ENCODE measurements around the gene ANK2.

The ANK2 gene

GRCh38 chr4:113148925-113149324 is 99.5 kb downstream of the ANK2 start:
- Histone ChIP-seq H4K91ac (ENCODE audit: low read length) (no peak overlapping the region), H3K4me3 (ENCODE audit: insufficient read depth in 1 of 2, low read depth in 1 of 2, low read length in 2 of 2) (no peak overlapping the region), H3K36me3 (ENCODE audit: control insufficient read depth in 1 of 2, insufficient read depth in 2 of 2, low read depth in 1 of 2, low read length in 2 of 2) (no peaks in the 10 kb centered on the region), H3K4me1 (ENCODE audit: control insufficient read depth, insufficient read depth, low read depth, low read length) (peaks cover 9% of the 10 kb centered on the region), H3K4me2 (ENCODE audit: low read length, poor library complexity, severe bottlenecking) (no peak overlapping the region), H2AK5ac (ENCODE audit: low read length, severe bottlenecking) (no peak overlapping the region), H2AFZ (ENCODE audit: low read depth, low read length) (no peak overlapping the region), H2BK120ac (ENCODE audit: low read depth, low read length) (no peak overlapping the region), H3K27ac (ENCODE audit: low read length, poor library complexity, severe bottlenecking) (no peak overlapping the region), H3K4ac (ENCODE audit: low read depth in 1 of 2, low read length in 2 of 2) (no peak overlapping the region), H2BK15ac (ENCODE audit: low read depth, poor library complexity, severe bottlenecking) (no peak overlapping the region), H3K79me1 (replicated peaks; ENCODE audit: low read length, poor library complexity, severe bottlenecking) (no peaks in the 10 kb centered on the region), H2BK12ac (ENCODE audit: low read length in 2 of 2) (no peak overlapping the region), H3K23ac (ENCODE audit: low read length in 2 of 2) (no peak overlapping the region), H2BK5ac (ENCODE audit: low read depth, low read length, poor library complexity, severe bottlenecking) (no peak overlapping the region), H3K9ac (ENCODE audit: low read length) (no peak overlapping the region), H3K9me3 (ENCODE audit: control insufficient read depth, low read length) (no peaks in the 10 kb centered on the region), H4K8ac (ENCODE audit: low read length) (no peak overlapping the region), H3K18ac (ENCODE audit: low read depth in 1 of 2, low read length in 2 of 2) (no peak overlapping the region), H3K14ac (ENCODE audit: low read length in 2 of 2) (no peak overlapping the region), H3K27me3 (ENCODE audit: control insufficient read depth in 1 of 2, insufficient read depth in 1 of 2, low read length in 2 of 2) (no peaks in the 10 kb centered on the region)
- no peak for DNase-seq

- Histone ChIP-seq H2BK15ac (ENCODE audit: low read depth, poor library complexity, severe bottlenecking) (no peak overlapping the region), H3K9me3 (ENCODE audit: control insufficient read depth, low read length) (no peaks in the 10 kb centered on the region), H2BK12ac (ENCODE audit: low read length in 2 of 2) (no peak overlapping the region), H2BK5ac (ENCODE audit: low read depth, low read length, poor library complexity, severe bottlenecking) (no peak overlapping the region), H3K18ac (ENCODE audit: low read depth in 1 of 2, low read length in 2 of 2) (no peak overlapping the region), H3K27me3 (ENCODE audit: control insufficient read depth in 1 of 2, insufficient read depth in 1 of 2, low read length in 2 of 2) (no peaks in the 10 kb centered on the region), H3K4ac (ENCODE audit: low read depth in 1 of 2, low read length in 2 of 2) (no peak overlapping the region), H3K27ac (ENCODE audit: low read length, poor library complexity, severe bottlenecking) (no peak overlapping the region), H3K23ac (ENCODE audit: low read length in 2 of 2) (no peak overlapping the region), H3K36me3 (ENCODE audit: control insufficient read depth in 1 of 2, insufficient read depth in 2 of 2, low read depth in 1 of 2, low read length in 2 of 2) (no peaks in the 10 kb centered on the region), H3K14ac (ENCODE audit: low read length in 2 of 2) (no peak overlapping the region), H3K4me2 (ENCODE audit: low read length, poor library complexity, severe bottlenecking) (no peak overlapping the region), H2AK5ac (ENCODE audit: low read length, severe bottlenecking) (no peak overlapping the region), H3K4me3 (ENCODE audit: insufficient read depth in 1 of 2, low read depth in 1 of 2, low read length in 2 of 2) (no peak overlapping the region), H4K91ac (ENCODE audit: low read length) (no peak overlapping the region), H2AFZ (ENCODE audit: low read depth, low read length) (no peak overlapping the region), H2BK120ac (ENCODE audit: low read depth, low read length) (no peak overlapping the region), H3K4me1 (ENCODE audit: control insufficient read depth, insufficient read depth, low read depth, low read length) (no peaks in the 10 kb centered on the region), H4K8ac (ENCODE audit: low read length) (no peak overlapping the region), H3K9ac (ENCODE audit: low read length) (no peak overlapping the region), H3K79me1 (replicated peaks; ENCODE audit: low read length, poor library complexity, severe bottlenecking) (no peaks in the 10 kb centered on the region)
- WGBS, result 100% methylated on average over 1 of the region's 2 CpGs
- no peak for DNase-seq
Observed at GRCh38 chr4:113153529-113154101, 104.2 kb downstream of the ANK2 start.

GRCh38 chr4:113154281-113154680 is 104.8 kb downstream of the ANK2 start:
- no peak overlapping the region for H2BK12ac ChIP-seq (ENCODE audit: low read length in 2 of 2)
- no peak overlapping the region for H4K91ac ChIP-seq (ENCODE audit: low read length)
- H3K9ac ChIP-seq (ENCODE audit: low read length), result no peak overlapping the region
- H3K4me3 ChIP-seq (ENCODE audit: insufficient read depth in 1 of 2, low read depth in 1 of 2, low read length in 2 of 2), result no peak overlapping the region
- no peaks in the 10 kb centered on the region for H3K27me3 ChIP-seq (ENCODE audit: control insufficient read depth in 1 of 2, insufficient read depth in 1 of 2, low read length in 2 of 2)
- H2AK5ac ChIP-seq (ENCODE audit: low read length, severe bottlenecking), result no peak overlapping the region
- H2AFZ ChIP-seq (ENCODE audit: low read depth, low read length), result no peak overlapping the region
- no peak overlapping the region for H2BK15ac ChIP-seq (ENCODE audit: low read depth, poor library complexity, severe bottlenecking)
- no peaks in the 10 kb centered on the region for H3K36me3 ChIP-seq (ENCODE audit: control insufficient read depth in 1 of 2, insufficient read depth in 2 of 2, low read depth in 1 of 2, low read length in 2 of 2)
- no peaks in the 10 kb centered on the region for H3K79me1 ChIP-seq (replicated peaks; ENCODE audit: low read length, poor library complexity, severe bottlenecking)
- H3K27ac ChIP-seq (ENCODE audit: low read length, poor library complexity, severe bottlenecking), result no peak overlapping the region
- H2BK120ac ChIP-seq (ENCODE audit: low read depth, low read length), result no peak overlapping the region
- no peak overlapping the region for H2BK5ac ChIP-seq (ENCODE audit: low read depth, low read length, poor library complexity, severe bottlenecking)
- no peak overlapping the region for H4K8ac ChIP-seq (ENCODE audit: low read length)
- no peak overlapping the region for H3K4me2 ChIP-seq (ENCODE audit: low read length, poor library complexity, severe bottlenecking)
- H3K4me1 ChIP-seq (ENCODE audit: control insufficient read depth, insufficient read depth, low read depth, low read length), result no peaks in the 10 kb centered on the region
- no peak overlapping the region for H3K23ac ChIP-seq (ENCODE audit: low read length in 2 of 2)
- no CpG with 5 or more reads among the region's 1 CpG for WGBS
- no peaks in the 10 kb centered on the region for H3K9me3 ChIP-seq (ENCODE audit: control insufficient read depth, low read length)
- H3K4ac ChIP-seq (ENCODE audit: low read depth in 1 of 2, low read length in 2 of 2), result no peak overlapping the region
- DNase-seq, result no peak
- no peak overlapping the region for H3K14ac ChIP-seq (ENCODE audit: low read length in 2 of 2)
- no peak overlapping the region for H3K18ac ChIP-seq (ENCODE audit: low read depth in 1 of 2, low read length in 2 of 2)

- H3K27ac ChIP-seq (ENCODE audit: low read length, poor library complexity, severe bottlenecking), result no peak overlapping the region
- no peak overlapping the region for H3K18ac ChIP-seq (ENCODE audit: low read depth in 1 of 2, low read length in 2 of 2)
- no peaks in the 10 kb centered on the region for H3K27me3 ChIP-seq (ENCODE audit: control insufficient read depth in 1 of 2, insufficient read depth in 1 of 2, low read length in 2 of 2)
- H3K14ac ChIP-seq (ENCODE audit: low read length in 2 of 2), result no peak overlapping the region
- no peak overlapping the region for H2AFZ ChIP-seq (ENCODE audit: low read depth, low read length)
- H2BK120ac ChIP-seq (ENCODE audit: low read depth, low read length), result no peak overlapping the region
- H3K23ac ChIP-seq (ENCODE audit: low read length in 2 of 2), result no peak overlapping the region
- no peak overlapping the region for H2BK12ac ChIP-seq (ENCODE audit: low read length in 2 of 2)
- no peak overlapping the region for H4K91ac ChIP-seq (ENCODE audit: low read length)
- no peak overlapping the region for H2BK5ac ChIP-seq (ENCODE audit: low read depth, low read length, poor library complexity, severe bottlenecking)
- no peak overlapping the region for H3K4ac ChIP-seq (ENCODE audit: low read depth in 1 of 2, low read length in 2 of 2)
- no peak overlapping the region for H4K8ac ChIP-seq (ENCODE audit: low read length)
- H3K36me3 ChIP-seq (ENCODE audit: control insufficient read depth in 1 of 2, insufficient read depth in 2 of 2, low read depth in 1 of 2, low read length in 2 of 2), result no peaks in the 10 kb centered on the region
- no peaks in the 10 kb centered on the region for H3K4me1 ChIP-seq (ENCODE audit: control insufficient read depth, insufficient read depth, low read depth, low read length)
- H2BK15ac ChIP-seq (ENCODE audit: low read depth, poor library complexity, severe bottlenecking), result no peak overlapping the region
- DNase-seq, result no peak
- WGBS, result 21% methylated on average over 2 of the region's 3 CpGs
- H3K9ac ChIP-seq (ENCODE audit: low read length), result no peak overlapping the region
- H3K4me2 ChIP-seq (ENCODE audit: low read length, poor library complexity, severe bottlenecking), result no peak overlapping the region
- no peak overlapping the region for H3K4me3 ChIP-seq (ENCODE audit: insufficient read depth in 1 of 2, low read depth in 1 of 2, low read length in 2 of 2)
- no peak overlapping the region for H2AK5ac ChIP-seq (ENCODE audit: low read length, severe bottlenecking)
- no peaks in the 10 kb centered on the region for H3K79me1 ChIP-seq (replicated peaks; ENCODE audit: low read length, poor library complexity, severe bottlenecking)
- no peaks in the 10 kb centered on the region for H3K9me3 ChIP-seq (ENCODE audit: control insufficient read depth, low read length)
Observed at GRCh38 chr4:113157086-113157857, 107.8 kb downstream of the ANK2 start.

All from mesenchymal stem cell (in vitro differentiated cells and primary cell).